GM13977 (cell line): ENCODE data around the gene HS6ST3.

Source experiments
- DNase-seq: peaks from one replicate; pipeline ENCODE4 v3.0.0; 2012; ENCODE audit warnings: low spot score
- in situ Hi-C: fragments of 300-500 bp; cut with MboI; formaldehyde crosslinking; loops from one replicate; pipeline ENCODE4 v1.12.0; 2022; ENCODE audit warnings: low sequenced_read_pairs, low pct_unique_long_range_greater_than_20kb, mixed read lengths, inconsistent platforms; ENCODE audit not compliant: unreplicated experiment
- TF ChIP-seq, protein P1 (sequence below): IDR thresholded peaks from 2 replicates; pipeline ENCODE4 v1.5.1; 2012; ENCODE audit warnings: mild to moderate bottlenecking, control low read depth; ENCODE audit not compliant: insufficient read depth; ENCODE audit errors: extremely low read depth, missing control alignments

HS6ST3 gene

DNA sequence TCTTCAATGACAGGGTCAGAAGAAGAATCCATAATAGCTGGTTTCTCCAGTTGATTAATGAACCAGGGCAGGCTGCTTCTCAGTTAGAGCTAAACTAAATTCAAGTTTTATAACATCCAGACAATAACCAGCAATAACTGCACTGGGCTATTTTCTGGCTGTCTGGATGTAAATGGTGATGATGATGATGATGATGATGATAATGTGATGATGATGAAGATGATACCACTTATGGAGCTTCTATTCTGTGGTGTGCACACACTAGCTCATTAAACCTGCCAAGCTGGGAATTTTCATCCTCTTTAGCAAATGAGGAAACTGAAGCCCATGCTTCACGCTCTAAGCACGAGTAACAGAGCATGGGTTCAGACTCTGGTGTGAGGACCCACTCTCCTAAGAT is 772.2 kb downstream of the HS6ST3 start:
- in situ Hi-C loops, result no loop called here
- DNase-seq, result no peak
- TF ChIP-seq, protein P1, sequence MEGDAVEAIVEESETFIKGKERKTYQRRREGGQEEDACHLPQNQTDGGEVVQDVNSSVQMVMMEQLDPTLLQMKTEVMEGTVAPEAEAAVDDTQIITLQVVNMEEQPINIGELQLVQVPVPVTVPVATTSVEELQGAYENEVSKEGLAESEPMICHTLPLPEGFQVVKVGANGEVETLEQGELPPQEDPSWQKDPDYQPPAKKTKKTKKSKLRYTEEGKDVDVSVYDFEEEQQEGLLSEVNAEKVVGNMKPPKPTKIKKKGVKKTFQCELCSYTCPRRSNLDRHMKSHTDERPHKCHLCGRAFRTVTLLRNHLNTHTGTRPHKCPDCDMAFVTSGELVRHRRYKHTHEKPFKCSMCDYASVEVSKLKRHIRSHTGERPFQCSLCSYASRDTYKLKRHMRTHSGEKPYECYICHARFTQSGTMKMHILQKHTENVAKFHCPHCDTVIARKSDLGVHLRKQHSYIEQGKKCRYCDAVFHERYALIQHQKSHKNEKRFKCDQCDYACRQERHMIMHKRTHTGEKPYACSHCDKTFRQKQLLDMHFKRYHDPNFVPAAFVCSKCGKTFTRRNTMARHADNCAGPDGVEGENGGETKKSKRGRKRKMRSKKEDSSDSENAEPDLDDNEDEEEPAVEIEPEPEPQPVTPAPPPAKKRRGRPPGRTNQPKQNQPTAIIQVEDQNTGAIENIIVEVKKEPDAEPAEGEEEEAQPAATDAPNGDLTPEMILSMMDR, result no peak

DNA sequence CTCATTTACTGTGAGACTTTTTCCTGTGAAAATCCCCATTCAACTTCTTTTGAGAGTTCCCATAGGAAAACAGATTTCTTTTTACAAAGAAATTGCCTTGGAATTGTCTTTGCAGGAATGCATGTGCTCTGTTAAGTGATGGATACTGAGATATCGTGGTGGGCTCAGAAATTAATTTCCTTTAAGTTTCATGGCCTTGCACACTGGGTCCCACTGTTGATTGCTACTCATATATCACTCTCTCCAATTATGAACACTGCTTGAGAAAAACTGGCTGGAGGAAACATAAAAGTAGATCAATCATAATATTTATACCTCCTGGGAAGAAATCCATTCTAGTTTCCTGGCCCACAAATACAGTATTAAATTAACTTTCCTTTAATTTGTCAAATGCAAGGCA is 773.1 kb downstream of the HS6ST3 start:
- no peak for DNase-seq
- TF ChIP-seq, protein P1, result no peak
- in situ Hi-C loops, result no loop called here

DNA sequence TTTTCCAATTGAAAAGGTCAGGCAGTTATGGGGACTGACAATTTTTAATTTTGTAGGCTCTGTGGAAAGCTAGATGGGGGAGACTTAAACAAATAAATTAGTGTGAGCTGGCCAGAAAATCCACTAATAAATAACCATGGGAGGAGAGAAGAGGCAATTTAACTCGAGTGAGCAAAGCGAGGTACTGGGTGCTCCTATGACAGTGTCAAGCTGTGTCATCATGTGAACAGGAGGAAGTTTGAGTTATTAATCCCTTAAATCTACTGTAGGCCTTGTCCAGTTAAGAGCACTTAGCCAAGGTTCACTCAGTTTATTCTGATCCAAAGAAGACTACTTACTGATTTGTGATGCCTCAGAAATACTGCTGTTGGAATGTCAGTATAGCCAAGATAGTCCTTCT is 781.6 kb downstream of the HS6ST3 start:
- no peak for DNase-seq
- in situ Hi-C loops, result no loop called here
- TF ChIP-seq, protein P1, result no peak

DNA sequence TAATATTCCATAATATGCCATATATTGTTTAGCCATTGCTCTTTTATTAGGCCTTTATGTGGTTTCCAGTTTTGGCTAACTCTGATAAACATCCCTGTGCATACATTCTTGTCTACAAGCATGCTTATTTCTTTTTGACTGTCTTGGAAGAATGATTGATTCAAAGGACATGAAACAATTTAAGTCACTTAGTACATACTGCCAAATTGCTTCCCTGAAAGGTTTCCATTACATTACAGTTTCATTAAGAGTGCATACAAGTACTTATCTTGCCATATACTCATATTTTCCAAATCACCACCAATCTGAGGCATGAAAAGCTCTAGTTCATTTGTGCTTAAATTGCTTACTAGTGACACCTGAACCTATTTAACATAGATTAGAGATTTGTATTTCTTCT is 790.5 kb downstream of the HS6ST3 start:
- TF ChIP-seq, protein P1, result no peak
- DNase-seq, result no peak
- in situ Hi-C loops, result no loop called here
